ENCODE measurements around the gene CTIF.

Gene CTIF

DNA sequence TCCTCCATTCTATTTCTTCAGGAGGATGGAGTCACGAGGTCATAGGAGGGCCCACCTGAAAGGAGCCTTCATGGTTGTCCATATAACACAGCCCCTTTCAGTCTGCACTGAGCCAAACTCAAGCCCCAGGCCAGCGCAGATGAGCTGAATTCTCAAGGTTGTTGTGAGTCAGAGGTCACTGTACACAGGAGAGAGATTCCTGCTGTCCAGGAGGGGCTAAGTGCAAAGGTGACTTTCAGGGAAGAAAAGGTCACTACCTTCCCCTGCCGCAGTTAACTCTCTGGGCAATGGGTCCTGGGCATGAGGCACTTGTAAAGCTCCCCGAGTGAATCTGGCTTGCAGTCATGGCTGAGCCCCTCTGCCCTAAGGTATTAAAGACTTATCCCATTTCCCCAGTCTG lies 150.7 kb downstream of the CTIF start:
- DNase-seq = no peak

DNA sequence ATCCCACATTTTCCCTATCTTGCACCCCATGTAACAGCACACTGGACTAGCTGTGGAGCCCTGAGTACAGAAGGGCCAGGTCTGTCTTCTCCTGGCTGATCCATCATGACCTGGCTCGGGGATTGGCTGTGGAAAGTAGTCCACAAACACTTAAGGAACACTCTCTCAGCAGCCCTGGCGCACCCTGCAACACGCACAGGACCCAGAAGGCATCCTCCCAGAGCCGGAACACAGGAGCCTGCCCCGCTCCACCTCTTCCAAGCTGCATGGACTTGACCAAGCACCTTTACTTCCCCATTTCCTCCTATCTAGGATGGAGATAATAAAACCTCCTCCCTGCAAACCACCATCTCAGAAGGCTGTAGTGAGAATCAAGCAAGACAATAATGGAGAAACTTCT lies 151.7 kb downstream of the CTIF start:
- no peak for DNase-seq

DNA sequence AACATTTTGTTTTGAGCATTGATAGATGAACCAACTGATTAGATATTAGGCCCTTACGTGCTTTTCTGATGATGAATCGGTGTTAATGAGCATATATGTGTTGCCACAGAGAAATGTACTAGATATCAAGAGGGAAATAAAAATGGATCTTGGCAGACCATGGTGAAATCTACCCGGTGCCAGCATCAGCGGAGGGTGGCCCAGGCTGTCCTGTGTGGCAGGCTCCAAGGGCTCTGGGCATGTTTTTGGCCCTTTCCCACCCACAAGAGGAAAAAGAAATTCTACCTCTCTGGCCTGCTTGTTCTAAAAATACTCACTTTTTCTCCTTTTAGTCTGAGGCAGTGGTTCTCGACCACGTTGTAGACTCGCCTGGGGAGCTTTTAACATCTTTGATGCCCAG lies 154.2 kb downstream of the CTIF start:
- DNase-seq = no peak

DNA sequence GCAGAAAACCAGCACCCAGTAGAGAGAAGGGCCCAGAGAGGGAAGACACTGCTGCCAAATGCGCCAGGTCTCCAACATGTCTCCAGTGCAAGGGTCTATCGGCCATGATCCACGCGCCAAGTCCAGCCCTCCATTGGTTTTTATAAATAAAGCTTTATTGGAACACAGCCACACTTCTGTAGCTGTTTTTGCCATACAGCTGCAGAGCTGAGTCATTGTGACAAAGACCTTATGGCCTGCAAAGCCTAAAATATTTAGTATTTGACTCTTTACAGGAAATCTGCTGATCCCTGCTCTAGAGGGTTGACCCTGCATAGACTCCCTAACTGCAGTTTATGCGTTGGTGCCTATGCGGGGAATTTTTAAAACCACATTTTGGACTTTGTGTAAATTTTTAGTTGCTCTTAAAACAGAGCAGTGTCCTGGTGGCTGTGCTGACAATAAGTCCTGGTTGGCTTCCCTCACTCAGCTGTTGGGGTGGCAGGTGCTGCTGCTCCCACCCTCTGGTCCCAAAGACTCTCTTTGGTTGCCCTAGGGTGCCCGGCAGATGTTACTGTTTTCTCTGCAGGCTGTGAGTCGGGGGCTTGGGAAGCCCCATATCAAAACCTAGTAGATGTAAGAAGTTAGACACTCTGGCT lies 154.9 kb downstream of the CTIF start:
- no peak for DNase-seq

DNA sequence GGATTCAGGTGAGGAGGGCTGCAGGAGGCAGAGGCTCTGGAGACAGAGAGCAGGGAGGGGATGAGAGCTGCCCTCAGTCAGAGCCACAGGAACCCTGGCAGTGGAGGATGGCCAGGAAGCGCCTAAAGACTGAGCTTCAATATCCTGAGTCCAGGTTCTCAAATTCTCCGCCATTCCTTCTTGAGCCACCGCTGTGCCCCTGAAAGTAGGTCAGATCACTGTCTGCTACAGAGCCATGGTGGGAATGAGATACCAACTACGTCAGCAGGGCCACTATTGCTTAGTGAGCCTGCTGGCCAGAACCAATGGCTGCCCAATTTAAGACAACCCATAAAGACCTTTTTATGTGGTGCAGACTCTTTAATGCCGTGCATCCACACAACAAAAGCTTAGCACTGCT lies 155.5 kb downstream of the CTIF start:
- DNase-seq = no peak

DNA sequence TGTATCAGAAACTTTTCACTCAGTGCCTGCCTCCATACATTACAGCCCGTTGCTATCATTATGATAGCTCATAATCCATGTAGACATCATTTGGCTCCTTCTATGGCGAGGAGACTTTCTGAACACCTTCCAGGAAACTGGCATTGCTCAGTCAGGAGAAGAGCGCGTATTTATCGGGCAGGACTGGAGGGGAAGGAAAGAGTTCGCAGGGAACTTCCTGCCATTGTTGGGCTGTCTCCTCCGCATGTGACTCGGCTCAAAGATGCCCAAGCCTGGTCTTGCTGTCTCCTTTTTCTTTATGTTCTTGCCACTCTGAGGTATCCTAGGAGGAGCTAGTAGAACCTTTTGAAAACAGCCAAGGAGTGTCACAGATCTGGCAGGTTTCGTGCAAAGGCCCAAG lies 156.8 kb downstream of the CTIF start:
- DNase-seq = no peak

DNA sequence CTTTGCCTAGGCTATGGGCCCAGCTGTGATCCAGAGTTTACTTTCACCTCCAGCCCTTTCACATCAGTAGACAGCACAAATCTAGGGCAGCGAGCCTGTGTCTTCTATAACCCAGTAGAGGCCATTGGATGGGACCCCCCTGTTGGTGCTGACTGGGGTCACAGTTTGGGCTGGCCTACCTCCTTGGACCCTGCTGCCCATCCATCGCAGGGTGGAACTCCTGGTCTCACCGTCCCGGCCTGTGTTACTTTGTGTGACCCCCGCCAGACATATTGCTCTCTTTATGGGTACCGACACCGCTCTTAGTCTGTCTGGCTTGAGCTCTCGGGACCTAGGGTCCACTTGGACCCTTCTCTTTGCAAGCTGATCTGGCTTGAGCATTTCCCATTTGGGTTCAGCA lies 157.4 kb downstream of the CTIF start:
- no peak for DNase-seq

DNA sequence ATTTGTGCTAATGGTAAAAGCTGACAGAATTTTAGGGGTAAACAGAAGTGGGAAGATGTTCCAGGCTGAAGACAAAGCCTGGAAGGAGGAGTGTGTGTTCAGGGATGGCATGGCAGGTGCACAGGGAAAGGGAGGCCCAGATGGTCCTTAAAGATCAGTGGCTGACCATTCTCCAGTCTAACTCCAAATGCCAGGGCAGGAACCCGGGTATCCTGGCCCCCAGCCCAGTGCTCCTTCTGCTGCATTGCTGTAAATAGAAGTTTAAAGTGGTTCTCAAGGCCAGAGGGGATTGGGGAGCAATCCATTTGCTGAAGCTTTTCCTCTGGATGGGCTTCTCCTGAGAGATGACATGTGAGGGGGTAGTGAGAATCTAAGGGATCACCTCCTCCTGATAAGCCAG lies 158.6 kb downstream of the CTIF start:
- DNase-seq = no peak

DNA sequence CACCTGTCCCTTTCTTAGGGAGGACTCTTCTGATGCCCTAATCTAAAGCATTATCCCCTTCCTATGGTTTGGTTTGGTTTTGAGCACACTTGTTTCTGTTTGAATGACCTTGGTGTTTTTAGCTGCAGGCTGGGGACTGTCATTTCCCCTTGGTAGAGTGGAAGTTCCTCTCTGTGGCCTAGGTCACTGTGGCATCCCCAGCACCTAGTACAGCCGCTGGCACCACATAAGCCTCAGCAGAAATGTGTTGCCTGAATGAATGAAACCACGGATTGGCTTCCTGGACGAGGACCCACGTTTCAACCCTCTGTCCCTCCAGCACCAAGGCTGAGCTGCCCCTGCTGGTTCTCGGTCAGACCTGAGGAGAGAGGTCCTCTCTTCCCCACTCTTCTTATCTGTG lies 159.9 kb downstream of the CTIF start:
- DNase-seq = no peak

DNA sequence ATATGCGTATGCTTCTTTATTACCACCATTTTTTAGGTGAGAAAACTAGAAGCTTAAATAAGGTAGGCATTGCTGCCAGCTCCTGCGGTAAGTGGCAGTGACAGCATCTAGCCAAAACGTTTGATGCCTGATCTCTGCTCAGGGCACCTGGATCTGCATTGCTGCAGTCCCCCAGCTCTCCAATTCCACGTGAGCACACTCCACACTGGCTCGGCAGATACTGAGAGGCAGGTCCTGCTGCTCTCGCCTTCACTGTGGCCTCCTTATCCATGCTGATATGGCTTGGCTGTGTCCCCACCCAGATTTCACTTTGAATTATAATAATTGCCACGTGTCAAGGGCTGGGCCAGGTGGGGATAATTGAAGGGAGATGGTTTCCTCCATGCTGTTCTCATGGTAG lies 160.9 kb downstream of the CTIF start:
- DNase-seq = no peak

DNA sequence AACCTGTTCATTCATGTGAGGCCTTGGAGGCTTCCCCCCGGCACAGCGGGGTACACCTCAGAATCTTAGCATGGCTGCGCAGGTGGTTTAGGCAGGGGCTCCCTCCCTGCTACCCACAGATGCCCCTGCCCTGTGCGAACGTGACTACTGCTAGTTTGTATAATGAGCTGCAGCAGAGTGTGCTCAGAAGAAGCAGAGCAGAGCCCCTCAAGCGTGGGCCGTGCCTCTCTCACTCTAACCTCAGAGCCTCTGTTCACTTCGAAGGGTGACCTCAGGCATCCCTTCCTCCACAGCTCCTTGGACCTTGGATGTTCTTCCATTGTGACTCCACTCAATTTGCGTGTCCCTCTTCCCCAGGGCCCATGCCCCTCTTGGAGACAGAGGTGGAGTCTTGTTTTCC lies 161.6 kb downstream of the CTIF start:
- no peak for DNase-seq

DNA sequence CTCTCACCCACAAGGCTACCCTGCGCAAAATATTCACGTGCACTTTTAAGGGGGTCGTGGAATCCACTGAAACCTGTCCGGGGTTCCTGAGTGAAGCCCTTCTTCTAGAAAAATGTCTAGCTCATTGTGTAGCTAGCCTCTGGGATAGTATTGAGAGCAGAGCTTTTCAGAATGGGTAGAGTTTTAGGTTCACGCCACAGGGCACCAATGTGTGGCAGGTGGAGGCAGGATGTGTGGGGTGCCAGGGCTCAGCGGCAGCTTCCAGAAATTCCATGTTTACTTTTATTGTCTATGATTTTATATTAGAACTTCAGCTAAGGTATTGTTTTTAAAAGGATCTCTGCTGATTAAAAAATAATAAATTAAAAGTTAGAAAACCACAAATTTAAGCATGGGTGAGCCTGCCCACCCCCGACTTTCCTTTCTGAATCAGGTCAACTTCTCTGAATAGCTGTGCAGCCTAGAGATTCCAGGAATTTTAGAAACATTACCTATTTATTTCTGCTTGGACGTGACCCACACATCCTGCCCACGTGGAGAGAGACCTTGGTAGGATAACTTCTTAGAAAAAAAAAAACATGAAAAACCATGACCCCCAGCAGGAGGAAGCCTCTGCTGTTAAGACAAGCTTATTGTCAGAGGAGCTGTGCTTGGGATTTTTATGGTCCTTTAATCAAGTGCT lies 163.7 kb downstream of the CTIF start:
- DNase-seq = no peak

DNA sequence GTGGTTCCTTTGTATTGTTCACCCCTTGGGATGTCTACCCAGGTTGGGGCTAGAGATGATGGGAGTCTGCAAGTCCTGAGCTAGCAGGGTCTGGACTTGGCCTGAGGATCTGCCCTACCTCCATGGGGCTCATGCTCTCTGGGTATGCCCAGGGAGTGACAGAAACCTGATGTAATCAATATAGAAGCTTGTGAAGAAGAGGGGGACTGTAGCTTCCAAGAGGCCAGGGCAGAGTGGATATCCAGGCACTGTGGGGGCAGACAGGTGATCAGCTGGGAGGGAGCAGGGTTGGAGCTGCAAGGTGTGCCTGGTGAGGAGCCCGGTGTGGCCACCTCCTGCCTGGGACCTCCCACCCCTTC lies 164.2 kb downstream of the CTIF start:
- no peak for DNase-seq

DNA sequence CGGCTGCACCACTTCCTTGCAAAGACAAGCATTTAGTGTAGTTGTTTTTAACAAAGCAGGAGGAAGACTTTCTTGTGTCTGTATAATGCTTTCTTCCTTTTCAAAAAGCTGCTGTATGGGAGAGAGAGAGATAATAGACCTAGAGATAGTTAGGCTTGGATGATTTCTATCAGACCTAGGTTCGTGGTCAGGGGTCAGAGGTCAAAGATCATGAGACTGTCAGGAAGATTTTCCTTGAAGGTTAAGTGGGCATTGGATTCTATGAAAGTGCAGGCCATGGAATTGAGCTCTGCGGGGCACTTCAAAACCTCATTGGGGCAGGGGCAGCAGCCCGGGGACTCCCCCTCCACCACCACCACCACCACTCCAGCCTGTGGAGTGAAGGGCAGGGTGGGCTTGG lies 164.6 kb downstream of the CTIF start:
- DNase-seq = no peak

DNA sequence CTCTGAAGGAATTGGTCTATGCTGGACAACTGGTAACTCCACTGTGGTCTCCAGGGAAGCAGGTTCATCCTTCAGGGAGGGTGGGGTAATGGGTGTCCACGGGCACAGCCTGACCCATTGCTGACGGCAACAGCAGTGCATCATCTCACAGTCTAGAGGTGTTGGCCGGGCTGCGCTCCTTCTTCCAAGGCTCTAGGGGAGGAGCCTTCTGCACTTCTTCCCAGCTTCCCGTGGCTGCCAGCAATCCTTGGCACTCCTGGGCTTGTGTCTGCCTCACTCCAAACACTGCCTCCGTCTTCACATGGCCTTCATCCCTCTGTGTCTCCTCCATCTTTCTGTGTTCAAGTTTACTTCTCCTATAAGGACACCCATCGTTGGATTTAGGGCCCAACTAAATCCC lies 166.2 kb downstream of the CTIF start:
- DNase-seq = no peak

DNA sequence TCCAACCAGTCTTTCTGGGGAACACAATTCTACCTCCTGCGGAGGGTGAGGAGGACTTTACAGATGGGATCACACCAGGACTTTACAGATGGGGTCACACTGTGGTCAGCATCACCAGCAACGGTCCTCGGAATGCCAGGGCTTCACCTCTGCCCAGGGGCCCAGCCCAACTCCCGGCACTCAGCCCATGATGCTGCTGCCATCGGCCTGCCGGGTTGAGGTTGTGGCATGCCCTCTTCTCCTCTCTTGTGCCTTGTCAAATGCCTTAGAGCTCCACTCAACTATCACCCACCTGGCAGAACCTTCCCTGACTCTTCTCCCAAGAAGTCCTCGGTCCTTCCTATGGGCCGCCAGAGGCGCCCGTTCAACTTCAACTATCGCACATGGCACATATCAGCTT lies 166.7 kb downstream of the CTIF start:
- no peak for DNase-seq

DNA sequence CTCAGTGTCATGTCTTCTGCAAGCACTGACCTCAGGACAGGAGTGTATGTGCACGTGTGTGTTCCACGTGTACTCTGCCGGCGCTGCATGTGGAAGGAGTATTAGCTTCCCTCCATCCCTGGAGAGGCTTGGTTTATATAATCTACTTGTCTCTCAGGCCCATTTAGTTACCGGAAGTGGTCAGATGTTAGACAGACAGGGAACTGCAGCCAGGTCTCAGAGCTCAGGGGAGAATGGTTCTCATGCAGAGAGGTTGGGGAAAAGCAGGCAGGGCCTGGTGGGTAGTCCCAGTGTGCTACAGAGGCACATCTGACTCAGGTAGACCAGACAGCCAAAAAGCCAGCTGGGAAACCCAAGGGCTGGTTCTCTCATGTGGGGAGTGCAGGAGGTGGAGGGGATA lies 167.9 kb downstream of the CTIF start:
- DNase-seq = no peak

DNA sequence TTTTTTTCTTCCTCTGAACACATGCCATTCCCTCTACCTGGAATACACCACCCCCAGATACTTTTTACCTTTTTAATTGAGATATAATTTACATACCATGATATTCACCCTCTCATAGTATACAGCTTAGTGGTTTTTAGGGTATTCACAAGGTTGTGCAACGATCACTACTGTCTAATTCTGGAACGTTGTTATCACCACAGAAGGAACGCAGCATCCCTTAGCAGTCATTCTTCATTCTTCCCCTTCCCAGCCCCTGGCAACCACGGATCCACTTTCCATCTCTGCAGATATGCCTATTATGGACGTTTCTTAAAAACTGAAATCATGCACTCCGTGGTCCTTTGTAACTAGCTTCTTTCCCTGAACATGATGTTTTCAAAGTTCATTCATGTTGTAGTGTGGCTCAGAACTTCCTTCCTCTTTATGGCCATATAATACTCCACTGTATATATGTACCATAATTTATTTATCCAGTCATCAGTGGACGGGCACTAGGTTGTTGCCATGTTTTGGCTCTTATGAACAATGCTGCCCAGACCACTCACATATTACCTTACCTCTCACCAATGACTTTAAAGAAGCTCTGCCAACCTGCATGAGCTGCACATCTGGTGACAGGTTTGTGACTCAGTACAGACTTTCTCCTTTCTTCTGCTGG lies 168.9 kb downstream of the CTIF start:
- no peak for DNase-seq

DNA sequence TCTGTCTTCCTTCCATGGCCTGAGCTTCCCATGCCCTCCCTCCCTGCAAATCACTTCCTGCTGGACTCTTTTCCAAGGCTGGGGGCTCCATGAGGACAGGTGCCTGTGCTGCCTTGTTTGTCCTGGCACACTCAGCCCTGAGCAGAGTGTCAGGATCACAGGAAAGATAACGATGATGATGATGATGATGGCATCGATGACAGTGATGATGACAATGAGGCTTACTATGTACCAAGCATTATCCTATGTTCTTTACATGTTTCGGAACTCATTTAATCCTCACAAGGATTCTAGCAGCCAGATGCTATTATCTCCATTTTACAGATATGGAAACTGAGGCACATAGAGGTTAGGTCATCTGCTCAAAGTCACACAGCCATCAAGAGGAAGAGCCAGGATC lies 170.0 kb downstream of the CTIF start:
- no peak for DNase-seq

DNA sequence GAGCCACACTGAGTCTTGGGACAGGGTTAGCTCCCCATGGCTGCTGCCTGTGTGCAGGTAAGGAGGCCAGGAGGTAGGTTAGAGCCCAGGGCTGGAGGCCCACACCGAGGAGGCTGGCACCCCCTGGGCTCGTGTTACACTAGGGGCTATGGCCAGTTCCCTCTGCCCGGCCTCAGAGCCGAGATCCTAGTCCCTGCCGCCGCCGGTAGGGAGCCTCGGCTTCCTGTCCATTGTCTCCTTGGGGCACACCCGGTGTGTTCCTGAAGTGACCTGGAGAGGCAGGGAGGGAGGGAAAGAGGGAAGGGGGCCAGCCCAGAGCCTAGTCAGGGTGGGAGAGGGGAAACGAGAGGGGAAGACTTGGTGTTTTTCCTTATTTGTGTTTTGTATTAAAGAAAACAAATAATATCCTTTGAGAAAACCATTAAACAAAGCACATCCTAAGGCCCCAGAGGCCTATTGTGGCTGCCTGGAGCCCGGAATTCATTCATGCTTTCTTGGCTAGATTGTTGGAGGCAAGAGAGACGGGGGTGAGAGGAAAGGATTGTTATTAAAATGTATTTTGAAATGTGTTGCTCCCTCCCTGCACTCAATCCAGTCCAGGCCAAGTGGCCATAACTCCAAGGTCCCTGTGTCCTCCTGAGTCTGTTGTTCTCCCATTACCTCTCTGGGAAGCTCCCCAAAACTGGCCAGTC lies 170.7 kb downstream of the CTIF start:
- no peak for DNase-seq

DNA sequence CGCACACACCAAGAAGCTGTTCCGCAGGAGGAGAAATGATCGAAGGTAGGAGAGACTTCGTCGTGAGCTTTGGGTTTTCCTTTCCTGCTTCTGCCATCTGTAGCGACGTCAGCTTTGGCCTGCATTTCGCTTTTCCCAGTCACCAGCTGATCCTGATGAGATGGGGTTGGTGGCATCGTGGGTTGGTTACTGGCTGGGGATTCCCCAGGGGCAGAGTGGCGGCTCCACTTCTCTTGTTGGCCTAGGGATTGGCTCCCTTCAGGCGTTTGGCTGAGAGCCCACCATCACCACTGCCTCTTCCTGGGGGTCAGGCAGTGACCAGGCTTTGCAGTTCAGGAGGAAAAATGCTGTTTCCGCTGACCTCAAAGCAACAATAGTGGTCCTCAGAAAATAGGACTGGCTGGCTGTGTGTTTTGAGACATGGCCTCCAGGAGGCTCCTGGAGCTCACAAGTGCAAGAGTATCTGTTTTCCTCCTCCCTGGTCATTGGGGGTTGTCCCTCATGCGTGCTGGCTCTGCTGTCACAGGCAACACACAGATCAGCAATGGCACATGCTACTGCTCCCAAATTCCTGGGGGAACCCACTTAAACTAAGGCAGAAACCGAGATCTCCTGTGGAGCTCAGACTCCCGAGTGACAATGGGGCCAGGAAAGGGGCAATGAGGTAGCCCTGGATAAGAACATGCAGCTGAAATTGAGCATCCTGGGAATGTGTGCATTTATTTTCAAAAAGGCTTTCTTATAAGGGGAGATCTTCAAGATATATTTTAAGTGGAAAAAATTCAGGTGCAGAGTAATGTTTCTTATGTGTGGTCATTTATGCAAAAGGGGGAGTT lies 173.0 kb downstream of the CTIF start:
- DNase-seq = no peak

DNA sequence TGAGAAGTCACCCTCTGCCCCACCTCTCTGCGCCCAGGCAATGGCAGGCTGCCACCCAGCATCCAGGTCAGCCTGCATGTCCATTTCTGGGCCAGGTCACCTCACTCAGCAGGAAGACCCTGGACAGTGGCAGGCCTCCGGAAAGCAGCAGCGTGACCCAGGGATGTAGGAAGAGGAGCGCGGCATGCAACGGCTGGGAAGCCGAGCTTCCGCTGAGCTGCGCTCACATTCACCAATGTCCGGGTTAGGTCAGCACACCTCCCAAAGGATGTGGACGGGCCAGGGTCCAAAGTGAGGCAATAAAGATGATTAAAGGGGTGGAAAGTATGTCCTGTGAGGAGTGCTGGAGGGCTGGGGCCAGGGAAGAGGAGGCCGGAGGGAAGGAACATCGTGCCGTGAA lies 174.5 kb downstream of the CTIF start:
- no peak for DNase-seq

DNA sequence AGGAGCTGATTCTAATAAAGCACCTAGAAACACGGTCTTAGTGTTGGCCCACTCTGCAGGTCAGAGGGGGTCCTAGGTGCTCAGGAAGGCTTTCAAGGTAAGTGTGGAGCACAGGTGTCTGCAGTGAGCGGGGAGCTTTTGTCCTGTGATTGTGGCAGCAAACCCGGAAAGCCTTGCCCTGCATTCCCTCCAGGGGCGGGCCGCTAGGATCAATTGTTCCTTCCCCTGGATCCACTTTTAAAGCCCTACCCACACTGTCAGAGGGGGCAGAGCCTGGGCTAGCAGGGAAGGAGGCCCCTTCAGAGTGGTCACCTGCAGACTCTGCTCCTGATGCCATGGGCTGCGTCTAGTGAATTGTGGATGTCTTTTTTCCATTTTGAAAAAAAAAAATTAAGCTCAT lies 176.0 kb downstream of the CTIF start:
- no peak for DNase-seq

Data from activated CD4-positive, CD25-positive, alpha-beta regulatory T cell treated with anti-CD3 and anti-CD28 coated beads, Interleukin-2, amount 50 U/mL, for 72 hours (primary cell).